ENCODE results near the gene PDE5A.

DNA sequence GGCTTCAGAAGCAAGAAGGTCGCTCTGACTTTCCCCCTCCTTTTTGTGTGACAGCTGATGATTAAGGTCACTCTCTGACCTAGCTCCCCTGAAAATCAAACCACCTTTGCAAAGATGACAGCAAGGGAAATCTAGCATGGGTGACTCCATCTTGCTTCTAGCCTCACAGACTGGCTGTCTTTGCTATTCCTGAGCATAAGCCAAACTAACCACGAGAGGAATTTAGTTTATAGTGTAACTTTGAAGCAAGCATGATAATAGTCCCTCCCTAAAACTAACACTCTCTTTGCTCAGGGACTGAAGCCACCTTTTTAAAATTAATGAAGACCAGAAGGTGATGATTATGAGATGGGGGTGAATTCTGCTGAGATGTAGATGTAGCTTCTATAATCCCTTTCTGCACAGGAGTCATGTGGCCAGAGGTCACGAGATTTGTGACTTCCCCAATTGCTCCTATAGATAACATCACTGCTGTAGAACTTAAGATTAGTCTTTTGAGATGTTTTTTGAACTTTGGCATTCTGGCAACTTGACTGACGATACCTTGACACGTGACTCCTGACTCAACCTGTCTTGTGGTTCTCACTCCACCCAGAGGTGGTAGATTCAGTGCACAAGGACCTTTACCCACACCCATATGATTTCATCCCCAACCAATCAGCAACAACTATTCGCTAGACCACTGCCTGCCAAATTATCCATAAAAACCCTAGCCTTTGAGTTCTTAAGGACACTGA, 14.9 kb upstream of the PDE5A start:
- no peak for TF ChIP-seq CTCF (IDR thresholded peaks at IDR 0.05)
- no peak for TF ChIP-seq POLR2AphosphoS5 (IDR thresholded peaks at IDR 0.05)
